ENCODE data around the gene VDAC2.
"Not testable (repeated sequence)": the region's sequence is repeated elsewhere in the genome, so short reads cannot be mapped to it uniquely, and the experiment has no call there.

VDAC2 gene

DNA sequence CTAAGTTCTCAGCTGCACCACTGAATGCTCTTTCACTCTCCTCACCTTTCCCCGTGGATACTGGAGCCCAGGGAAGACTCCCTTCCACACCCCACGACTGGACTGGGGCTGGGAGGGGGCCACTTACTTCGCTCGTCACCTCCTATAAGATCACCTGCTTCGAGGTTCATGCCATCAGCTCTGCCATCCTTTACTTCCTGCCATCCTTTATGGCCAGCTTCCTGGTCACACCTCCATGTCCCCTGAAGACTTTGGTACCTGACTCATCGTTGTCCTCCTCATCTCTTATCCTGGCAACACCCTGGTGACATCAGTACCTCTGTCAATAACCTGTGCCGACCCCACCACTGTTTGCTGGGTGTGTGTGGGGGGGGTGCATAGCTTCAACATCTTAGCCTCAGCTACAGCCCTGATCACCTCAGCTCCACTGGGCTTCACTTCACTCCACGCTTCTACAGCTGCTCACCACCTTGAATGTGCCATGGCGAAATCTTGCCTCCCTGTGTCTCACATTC is 8.7 kb upstream of the VDAC2 start:
- DNase-seq = no peak

- no peak for DNase-seq
These were observed 8.1 kb upstream of the VDAC2 start for GRCh38 chr10:75202321-75203045.

DNA sequence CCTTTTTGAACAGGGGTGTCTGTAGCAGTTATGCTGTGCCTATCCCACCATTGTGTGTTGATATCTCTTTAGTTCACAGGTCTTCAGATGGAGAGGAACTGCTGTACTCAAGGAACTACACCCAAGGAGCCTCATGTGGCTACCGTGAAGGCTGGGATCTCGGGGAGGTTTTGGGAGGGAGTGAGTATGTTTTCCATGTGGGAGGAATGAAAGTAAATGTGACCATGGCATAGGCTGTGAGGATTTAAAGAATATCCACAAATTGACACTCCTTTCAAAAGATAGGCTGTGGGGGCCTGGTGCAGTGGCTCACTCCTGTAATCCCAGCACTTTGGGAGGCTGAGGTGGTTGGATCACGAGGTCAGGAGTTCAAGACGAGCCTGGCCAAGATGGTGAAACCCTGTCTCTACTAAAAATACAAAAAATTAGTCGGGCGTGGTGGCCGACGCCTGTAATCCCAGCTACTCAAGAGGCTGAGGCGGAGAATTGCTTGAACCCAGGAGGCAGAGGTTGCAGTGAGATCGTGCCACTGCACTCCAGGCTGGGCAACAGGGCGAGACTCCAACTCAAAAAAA is 7.5 kb upstream of the VDAC2 start:
- not testable (repeated sequence) for DNase-seq

- DNase-seq = no peak
These were observed 6.9 kb upstream of the VDAC2 start for GRCh38 chr10:75203724-75204123.

DNA sequence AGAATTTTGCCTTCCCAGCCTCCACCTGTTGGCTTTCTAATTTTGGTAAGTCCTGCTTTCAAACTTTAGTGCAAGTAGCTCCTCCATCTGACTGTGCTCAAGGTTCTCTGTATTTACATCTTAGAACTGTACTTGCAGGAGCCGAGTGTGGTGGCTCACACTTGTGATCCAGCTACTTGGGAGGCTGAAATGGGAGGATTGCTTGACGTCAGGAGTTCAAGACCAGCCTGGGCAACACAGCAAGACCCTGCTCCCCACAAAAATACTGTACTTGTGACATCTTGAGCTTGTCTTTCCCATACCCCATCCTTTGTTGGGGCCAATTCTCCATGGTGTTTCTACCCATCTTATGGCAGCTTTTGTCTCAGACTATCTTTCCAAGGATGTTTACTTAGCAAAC is 4.7 kb upstream of the VDAC2 start:
- DNase-seq = no peak

GRCh38 chr10:75206638-75207037 is 4.0 kb upstream of the VDAC2 start:
- not testable (repeated sequence) for DNase-seq

- no peak for DNase-seq
These were observed 3.3 kb upstream of the VDAC2 start for GRCh38 chr10:75207079-75207856.

DNA sequence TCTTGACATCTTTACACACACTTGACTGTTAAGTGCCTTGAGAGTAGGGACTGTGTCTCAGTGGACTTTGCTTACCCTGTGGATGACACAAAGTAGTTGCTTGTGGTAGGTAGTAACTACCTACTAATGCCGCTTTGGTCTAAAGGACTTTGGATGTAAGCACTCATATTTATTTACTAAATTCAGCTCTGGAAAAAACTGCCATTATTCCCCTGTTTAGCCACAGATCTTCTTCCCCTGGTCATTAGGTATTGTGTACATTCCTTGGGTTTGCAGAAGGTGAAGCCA is 2.8 kb upstream of the VDAC2 start:
- no peak for DNase-seq

- DNase-seq = no peak
These were observed 2.4 kb upstream of the VDAC2 start for GRCh38 chr10:75208181-75208580.

DNA sequence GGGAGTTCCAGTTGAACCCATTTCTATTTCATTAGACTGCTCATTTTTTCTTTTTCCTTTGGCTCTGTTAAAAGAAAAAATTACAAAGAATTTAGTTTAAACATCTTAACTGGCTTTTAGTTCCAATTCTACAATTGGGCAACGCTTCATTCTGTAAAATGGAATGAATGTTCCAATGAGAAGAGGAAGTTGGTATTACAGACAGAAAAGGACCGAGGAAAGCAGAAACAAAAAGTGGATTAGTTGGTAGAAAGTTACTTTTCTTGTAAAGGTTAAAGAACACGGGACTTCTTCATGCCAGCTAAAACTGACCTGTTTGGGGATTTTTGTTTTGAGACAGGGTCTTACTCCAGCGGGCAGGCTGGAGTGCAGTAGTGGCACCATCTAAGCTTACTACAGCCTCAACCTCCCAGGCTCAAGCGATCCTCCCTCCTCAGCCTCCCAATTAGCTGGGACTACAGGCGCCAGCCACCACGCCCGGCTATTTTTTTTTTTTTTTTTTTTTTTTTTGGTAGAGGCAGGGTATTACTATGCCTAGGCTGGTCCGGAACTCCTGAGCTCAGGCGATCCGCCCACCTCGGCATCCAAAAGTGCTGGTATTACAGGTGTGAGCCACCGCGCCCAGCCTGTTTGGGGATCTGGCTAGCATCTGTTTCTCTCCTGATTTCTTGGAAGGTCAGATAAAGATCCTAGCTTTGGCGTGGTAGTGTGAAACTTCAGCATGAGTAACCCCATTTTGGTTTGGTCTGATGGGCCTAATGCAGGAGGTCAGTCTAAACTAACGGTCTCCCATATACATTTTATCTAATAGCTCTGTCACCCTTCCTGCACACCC is 1.3 kb upstream of the VDAC2 start:
- DNase-seq = no peak

DNA sequence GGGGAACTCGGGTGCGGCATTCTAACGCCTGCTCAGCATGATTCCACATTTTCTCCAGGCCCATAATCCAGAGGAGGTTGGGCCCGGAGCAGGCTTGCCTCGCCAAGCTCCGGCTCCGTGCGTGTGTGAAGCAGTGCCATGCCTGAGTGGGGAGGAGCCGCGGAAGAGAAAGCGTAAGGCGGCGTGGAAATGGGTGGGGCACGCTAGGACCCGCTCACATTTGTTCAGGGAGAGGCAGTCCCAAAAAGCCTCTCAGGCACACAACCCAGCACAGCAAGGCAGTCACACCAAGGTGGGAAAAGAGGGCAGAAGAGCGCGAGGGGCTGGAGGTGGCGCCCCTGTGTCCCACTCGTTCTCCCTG is 695 bp upstream of the VDAC2 start:
- peak; percentile 72 for DNase-seq

DNA sequence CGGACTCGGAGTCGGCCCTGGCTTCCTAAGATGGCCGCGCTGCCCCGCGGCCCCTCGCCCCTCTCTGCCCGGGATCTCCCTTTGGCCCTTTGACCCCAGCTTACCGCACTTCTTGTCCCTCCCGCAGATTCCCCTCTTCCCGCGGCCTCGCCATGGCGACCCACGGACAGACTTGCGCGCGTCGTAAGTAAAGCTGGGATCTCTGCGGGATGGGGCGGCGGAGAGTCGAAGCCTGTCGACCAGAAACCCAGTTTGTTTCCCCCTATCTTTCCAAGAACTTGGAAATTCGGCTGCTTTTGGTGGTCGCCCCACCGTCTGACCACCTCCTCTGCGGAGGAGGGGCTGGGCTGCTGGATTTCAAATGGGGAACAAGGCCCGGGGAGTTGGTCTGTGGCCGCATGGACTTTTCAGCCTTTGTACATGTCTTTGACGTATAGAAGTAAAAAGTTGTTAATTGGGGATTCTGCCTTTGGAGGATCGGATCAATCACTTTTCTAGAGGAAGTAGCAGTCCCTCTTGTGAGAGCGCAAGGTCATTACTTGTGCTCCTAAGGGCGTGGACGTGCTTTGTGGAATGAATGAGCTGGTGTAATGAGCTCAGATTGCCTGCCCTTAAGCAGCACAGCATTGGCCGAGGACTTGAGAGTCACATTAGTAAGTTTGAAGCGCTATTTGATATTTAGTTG is 553 bp downstream of the VDAC2 start:
- DNase-seq = peak; percentile 43

- DNase-seq = no peak
These were observed 1.7 kb downstream of the VDAC2 start for GRCh38 chr10:75212343-75212742.

DNA sequence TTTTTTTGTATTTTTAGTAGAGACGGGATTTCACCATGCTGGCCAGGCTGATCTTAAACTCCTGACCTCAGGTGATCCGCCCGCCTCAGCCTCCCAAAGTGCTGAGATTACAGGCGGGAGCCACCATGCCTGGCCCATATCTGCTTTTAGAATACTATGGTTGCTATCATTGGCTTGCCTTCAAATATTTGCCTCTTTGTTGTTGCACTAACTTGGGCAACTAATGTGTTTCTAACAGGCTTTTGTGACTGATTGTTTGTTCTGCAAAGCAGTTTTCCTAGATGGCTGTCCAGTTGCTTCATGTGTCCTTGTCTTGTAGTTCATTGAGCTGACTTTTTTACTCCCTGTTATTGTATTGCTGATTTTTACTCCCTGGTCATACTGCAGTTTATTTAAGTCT is 9.7 kb downstream of the VDAC2 start:
- DNase-seq = no peak

- DNase-seq = not testable (repeated sequence)
These were observed 10.9 kb downstream of the VDAC2 start for GRCh38 chr10:75221492-75221891.

GRCh38 chr10:75223507-75223906 is 12.9 kb downstream of the VDAC2 start:
- DNase-seq = no peak

DNA sequence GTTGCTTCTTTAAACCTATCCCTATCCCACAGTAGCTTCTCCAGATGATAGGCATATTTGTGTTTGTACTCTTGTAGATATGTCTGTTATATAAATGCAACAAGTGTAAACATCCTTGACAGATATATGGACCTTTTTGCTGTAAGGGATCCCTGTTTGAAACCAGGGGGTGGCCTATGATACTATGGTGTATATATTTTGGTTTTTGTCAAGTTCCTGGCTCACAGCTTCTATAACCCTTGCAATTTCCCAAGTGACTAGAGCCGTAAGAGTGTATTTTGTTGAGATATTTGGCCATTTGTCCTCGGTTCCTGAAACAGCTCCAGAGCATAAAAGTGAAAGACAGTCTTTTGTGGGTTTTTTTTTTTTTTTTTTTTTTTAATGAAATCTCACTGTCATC is 15.5 kb downstream of the VDAC2 start:
- DNase-seq = no peak

DNA sequence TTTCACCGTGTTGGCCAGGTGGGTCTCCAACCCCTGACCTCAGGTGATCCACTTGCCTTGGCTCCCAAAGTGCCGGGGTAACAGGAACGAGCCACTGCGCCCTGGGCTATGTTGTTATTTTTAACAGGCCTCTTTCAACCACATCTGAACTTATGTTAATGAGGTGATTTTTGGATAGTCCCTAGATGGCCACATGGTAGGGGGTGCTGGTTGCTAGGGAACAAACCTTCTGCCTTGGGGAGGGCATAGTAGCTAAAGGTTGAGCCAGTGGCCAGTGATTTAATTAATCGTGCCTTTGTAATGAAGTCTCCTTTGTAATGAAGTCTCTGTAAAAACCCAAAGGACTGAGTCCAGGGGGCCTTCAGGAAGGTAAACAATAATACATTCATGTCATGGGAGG is 16.1 kb downstream of the VDAC2 start:
- DNase-seq = no peak

GRCh38 chr10:75228278-75228677 is 17.7 kb downstream of the VDAC2 start:
- DNase-seq = no peak

- DNase-seq = no peak
These were observed 18.2 kb downstream of the VDAC2 start for GRCh38 chr10:75228834-75229233.

GRCh38 chr10:75229971-75230370 is 19.4 kb downstream of the VDAC2 start:
- DNase-seq = no peak

DNA sequence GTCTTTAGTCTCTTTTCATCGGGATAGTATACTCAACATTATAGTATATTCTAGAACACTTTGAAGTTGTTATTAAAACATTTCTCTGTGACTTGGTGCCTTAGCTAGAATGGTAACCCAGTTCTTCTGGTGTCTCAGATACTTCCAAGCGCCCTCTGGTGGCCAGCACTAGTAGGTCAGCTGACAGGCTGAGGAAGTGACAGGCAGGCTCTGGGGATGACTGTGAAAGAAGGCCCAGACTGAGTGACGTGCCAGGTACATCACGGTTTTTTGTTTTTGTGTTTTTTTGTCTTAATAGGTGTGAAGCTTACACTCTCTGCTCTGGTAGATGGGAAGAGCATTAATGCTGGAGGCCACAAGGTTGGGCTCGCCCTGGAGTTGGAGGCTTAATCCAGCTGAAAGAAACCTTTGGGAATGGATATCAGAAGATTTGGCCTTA is 20.0 kb downstream of the VDAC2 start:
- DNase-seq = peak; percentile 85
